ENCODE measurements around the gene CDKL5.

DNA sequence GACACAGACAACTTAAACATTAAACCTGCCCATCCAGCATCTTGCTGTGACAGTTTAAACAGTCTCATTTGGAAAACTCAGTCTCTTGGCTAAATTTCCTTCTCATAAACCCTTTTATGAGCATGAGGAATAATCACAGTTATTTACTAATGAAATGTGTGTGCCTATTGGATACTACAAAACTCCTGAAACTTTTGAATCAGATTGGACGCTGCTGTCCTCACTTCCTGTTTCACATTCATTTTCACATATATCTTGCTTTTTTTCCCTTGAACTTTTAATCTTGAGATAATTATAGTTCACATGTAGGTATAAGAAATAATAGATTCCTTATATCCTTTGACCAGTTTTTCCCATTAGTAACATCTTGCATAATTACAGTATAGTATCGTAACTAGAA lies 111.7 kb downstream of the CDKL5 start:
- TF ChIP-seq CTCF (IDR thresholded peaks at IDR 0.05) (no peak), POLR2A (IDR thresholded peaks at IDR 0.05) (no peak), EP300 (IDR thresholded peaks at IDR 0.05) (no peak)

Data from upper lobe of left lung (tissue), 4 donors.